ENCODE data around the gene COBL.

COBL gene

GRCh38 chr7:51306761-51307160 is 9.8 kb downstream of the COBL start:
- DNase-seq: no peak

- no peak for DNase-seq
These were observed 11.9 kb downstream of the COBL start for GRCh38 chr7:51304729-51305128.

GRCh38 chr7:51303142-51303525 is 13.5 kb downstream of the COBL start:
- no peak for DNase-seq

- DNase-seq: no peak
These were observed 14.8 kb downstream of the COBL start for GRCh38 chr7:51301806-51302205.

- DNase-seq: no peak
These were observed 15.6 kb downstream of the COBL start for GRCh38 chr7:51300762-51301674.

- no peak for DNase-seq
These were observed 17.0 kb downstream of the COBL start for GRCh38 chr7:51299391-51300133.

- DNase-seq: no peak
These were observed 17.7 kb downstream of the COBL start for GRCh38 chr7:51298912-51299311.

- no peak for DNase-seq
These were observed 18.6 kb downstream of the COBL start for GRCh38 chr7:51297986-51298385.

GRCh38 chr7:51295440-51296245 is 21.0 kb downstream of the COBL start:
- no peak for DNase-seq

GRCh38 chr7:51292596-51292995 is 24.0 kb downstream of the COBL start:
- DNase-seq: no peak

- no peak for DNase-seq
These were observed 25.7 kb downstream of the COBL start for GRCh38 chr7:51290702-51291540.

GRCh38 chr7:51290304-51290637 is 26.3 kb downstream of the COBL start:
- no peak for DNase-seq

GRCh38 chr7:51289623-51290303 is 26.8 kb downstream of the COBL start:
- DNase-seq: no peak

- no peak for DNase-seq
These were observed 27.6 kb downstream of the COBL start for GRCh38 chr7:51288896-51289622.

- DNase-seq: no peak
These were observed 30.2 kb downstream of the COBL start for GRCh38 chr7:51286401-51286800.

GRCh38 chr7:51280156-51280555 is 36.5 kb downstream of the COBL start:
- DNase-seq: no peak

- no peak for DNase-seq
These were observed 37.1 kb downstream of the COBL start for GRCh38 chr7:51279391-51280023.

- DNase-seq: no peak
These were observed 37.8 kb downstream of the COBL start for GRCh38 chr7:51278797-51279196.

- DNase-seq: no peak
These were observed 39.6 kb downstream of the COBL start for GRCh38 chr7:51276967-51277366.

GRCh38 chr7:51276091-51276605 is 40.5 kb downstream of the COBL start:
- no peak for DNase-seq
